Measurements from ENCODE around the gene NCBP3.
"Not testable (repeated sequence)": the region's sequence is repeated elsewhere in the genome, so short reads cannot be mapped to it uniquely, and the experiment has no call there.

Gene NCBP3

DNA sequence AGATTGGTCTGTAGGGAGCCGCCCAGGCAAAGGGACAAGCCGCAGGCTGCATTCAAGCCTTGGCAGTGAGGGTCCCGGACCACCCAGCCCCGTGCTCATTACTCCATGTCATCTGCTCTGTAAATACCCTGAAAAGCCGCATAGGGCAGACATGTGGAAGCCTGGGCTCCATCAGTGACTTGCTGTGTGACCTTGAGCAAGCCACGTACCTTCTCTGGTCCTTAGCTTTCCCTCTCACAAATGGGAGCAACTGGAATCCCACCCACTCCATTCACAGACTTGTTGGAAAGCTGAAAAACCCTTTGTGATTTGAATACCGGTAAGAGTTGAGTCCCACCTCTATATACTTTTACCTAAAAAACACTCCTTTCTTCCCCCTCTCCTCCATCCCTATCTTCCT is 34.9 kb upstream of the NCBP3 start:
- DNase-seq (ENCODE audit: low spot score): no peak

DNA sequence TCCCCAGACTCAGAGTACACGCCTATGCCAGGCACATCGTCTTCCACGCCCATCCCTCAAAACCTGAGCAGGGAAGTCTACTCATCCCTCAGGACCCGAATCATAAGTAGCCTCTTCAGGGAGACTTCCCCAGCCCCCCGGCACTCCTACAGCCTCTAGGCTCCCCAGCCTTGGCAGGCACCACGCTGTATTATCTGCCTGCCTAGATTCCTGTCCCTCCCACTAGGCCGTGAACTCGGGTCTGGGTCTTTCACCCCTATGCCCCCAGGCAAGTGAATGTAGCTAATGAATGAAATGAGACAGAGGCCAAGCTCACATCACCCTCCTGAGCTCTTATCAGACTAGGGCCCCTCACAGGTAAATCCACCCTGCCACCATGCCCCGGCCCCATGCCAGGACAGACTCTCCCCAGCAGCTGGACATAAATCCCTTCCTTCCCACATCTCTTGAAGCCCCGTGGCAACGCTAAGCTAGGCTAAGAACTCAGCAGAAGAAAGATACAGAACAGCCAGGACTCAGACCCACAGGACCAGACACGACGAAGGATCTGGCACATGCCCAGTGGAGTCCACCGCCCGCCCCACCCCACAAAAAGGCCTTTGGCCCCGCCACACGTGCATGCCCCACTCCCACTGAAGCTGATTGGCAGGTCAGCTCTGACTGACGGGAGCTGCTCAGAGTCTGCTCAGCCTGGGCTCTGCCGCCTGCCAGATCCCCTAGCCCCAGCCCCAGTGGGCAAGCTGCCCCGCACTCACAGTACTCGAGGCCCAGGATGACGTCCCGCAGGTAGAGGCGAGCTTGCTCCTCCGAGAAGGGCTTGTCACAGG is 33.8 kb upstream of the NCBP3 start:
- no peak for DNase-seq (ENCODE audit: low spot score)

DNA sequence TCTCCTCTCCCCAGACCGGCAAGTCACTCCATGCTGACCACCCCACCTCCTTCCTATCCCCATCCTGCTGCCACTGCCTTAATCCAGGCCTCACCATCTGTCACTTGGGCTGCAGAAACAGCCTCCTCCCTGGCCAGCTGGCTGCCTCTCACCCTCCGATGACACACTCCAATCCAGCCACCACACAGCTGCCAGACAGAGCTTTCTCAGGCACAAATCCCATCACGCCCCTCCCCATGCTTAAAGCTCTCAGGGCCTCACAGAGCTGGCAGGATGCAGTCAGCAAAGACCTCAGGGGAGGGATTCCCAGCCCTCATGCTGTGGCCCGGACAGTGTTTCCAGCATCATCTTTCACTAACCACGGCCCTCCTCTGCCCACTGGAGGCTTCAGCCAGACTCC is 33.1 kb upstream of the NCBP3 start:
- no peak for DNase-seq (ENCODE audit: low spot score)

DNA sequence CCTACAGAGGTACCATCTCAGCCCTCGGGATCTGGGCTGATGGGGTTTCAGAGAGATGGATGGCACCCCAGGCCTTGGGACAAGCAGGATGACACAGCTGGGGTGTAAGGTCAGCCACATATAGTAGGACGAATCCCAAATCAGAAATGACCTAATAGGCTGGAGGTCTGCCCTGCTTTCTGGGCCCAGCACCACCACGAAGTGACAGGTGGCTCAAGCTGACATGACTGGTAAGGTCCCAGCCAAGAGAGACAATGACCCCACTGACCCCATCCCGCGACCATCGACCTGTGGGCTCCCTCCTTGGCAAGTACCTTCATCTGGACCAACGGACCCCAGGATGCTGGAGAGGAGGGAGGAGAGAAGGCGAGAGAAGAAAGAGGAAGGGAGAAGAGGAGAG is 31.2 kb upstream of the NCBP3 start:
- DNase-seq (ENCODE audit: low spot score): no peak

DNA sequence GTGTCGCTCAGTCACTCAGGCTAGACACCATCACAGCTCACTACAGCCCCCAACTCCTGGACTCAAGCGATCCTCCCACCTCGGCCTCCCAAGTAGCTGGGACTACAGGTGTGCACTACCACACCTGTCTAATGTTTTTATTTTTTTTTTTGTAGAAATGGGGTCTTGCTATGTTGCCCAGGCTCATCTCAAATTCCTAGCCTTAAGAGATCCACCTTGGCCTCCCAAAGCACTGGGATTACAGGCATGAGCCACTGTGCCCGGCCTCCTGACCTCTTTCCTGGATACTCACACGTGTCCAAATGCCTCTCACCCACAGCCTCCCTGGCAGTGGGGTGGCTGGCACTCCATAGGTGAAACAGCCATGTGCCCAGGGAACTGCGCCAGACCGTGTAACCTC is 29.3 kb upstream of the NCBP3 start:
- no peak for DNase-seq (ENCODE audit: low spot score)

DNA sequence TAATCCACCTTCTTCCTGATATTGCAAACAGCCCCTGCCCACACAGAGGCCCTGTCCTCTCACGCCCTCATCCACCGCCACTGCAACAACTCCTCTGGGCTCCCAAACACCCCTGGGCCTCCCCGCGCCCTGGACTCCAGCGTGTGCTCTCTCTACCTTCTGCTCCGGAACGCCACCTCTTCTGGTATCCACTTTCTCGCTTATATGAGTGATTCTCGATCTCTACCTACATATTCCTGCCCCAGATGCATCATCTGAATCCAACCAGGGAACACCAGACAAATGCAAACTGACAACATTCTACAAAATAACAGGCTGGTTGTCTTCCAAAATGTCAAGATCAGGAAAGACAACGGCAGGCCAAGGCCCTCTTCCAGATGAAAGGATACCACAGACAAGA is 27.8 kb upstream of the NCBP3 start:
- no peak for DNase-seq (ENCODE audit: low spot score)

DNA sequence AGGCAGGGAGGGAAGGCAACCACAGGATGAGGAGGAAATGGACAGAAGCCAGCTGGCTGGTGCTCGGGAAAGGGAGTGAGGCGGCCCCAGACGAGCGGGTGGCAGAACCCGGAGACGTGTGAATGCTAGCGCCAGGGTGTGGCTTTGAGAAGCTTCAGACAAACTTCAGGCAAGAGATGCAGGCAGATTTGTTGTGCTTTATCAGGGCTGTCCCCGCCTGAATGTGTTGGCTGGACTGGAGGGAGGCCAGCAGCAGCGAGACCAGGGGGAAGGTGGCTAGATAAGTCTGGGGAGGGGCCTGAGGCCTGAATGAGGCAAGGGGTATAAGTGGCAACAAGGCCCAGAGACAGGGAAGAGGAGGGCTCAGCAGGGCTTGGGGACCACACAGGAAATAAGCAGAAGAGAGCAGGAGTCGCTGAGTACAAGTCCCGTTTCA is 24.8 kb upstream of the NCBP3 start:
- no peak for DNase-seq (ENCODE audit: low spot score)

DNA sequence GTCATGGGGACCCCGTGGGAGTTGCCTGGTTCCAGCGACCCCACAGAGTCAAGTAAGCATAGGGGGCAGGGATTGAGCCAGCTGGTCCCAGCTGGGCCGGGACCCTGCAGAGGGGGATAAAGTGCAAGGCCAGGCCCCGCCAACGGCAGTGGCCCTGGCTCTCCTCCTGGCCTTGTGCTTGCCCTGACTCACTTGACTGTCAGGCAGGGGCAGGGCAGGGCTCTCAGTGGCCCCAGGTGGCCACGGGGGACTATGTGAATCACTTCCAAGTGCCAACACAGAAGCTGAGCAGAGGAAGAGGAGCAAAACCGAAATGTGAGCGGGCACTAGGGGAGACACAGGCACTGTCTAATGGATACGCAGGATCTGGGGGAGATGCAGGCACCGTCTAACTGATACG is 21.6 kb upstream of the NCBP3 start:
- no peak for DNase-seq (ENCODE audit: low spot score)

DNA sequence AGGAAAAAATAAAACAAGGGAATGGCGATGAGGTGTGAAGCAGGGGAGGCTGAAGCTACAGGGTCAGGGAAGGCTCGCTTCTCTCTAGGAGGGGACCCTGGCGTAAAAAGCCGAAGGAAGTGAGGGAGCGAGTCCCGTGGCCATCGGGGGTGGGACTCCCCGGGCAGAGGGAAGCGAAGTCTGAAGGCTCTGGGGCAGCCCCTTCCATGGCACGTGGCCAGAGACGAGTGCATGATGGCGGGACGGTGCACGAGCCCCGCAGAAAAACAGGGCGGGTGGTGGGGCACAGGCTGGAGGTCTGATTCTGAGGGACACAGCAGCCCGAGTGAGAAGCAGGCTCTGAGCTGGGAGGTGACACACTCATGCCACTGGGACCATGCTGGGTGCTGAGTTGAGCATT is 21.1 kb upstream of the NCBP3 start:
- no peak for DNase-seq (ENCODE audit: low spot score)

DNA sequence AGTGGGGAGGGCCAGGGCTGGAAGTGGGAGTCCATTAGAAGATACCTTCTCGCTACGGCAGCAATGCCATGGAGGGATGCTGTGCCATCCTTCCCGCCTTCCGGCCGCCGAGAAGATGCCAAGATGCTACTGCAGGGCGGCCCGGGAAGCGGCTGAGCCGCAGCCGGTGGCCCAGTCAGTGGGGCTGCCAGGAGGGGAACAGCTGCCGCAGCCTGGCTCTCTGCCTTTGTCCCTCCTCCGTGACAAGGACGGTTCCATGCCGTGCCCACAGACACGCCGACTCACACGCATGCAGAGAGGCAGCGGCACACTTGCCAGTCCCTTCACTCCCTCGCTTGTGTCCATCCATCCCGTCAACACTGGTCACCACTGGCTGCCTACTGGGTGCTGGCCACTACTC is 20.2 kb upstream of the NCBP3 start:
- DNase-seq (ENCODE audit: low spot score): no peak

DNA sequence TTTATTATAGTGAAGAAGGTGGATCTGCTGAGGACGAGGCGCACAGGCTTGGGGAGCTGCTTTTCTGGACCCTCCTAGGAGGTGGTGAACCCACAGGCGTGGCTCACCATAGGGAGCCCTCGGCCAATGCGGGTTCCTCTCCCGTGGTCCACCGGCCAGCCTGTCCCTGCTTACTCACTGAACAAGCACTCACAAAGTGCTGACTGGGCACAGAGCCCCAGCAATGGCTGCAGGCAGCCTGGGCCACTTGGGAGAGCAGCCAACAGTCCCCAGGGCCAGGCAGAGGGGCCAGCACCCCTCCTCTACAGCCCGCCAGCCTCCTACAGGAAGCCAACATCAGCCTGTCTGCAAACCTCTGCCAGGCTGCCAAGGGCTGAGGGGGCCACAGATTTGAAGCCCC is 19.1 kb upstream of the NCBP3 start:
- no peak for DNase-seq (ENCODE audit: low spot score)

DNA sequence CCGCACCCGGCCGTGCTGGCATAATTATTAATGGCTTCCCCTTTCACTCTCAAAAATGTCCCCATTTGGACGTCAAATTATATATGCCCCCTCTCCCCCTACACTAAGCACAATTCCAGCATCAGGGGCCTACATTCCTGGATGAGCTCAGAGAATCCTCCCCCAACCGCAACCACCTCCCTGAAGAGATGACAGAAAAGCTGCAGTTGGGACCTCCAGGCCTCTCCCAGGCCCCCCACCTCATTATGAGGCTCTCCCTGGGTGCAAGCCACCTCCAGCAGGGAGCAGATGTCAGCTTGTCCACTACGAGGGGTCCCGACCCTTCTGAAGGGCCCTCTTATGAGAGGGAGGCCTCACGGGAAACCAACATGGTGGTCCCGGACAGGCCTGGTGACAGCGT is 18.5 kb upstream of the NCBP3 start:
- DNase-seq (ENCODE audit: low spot score): no peak

DNA sequence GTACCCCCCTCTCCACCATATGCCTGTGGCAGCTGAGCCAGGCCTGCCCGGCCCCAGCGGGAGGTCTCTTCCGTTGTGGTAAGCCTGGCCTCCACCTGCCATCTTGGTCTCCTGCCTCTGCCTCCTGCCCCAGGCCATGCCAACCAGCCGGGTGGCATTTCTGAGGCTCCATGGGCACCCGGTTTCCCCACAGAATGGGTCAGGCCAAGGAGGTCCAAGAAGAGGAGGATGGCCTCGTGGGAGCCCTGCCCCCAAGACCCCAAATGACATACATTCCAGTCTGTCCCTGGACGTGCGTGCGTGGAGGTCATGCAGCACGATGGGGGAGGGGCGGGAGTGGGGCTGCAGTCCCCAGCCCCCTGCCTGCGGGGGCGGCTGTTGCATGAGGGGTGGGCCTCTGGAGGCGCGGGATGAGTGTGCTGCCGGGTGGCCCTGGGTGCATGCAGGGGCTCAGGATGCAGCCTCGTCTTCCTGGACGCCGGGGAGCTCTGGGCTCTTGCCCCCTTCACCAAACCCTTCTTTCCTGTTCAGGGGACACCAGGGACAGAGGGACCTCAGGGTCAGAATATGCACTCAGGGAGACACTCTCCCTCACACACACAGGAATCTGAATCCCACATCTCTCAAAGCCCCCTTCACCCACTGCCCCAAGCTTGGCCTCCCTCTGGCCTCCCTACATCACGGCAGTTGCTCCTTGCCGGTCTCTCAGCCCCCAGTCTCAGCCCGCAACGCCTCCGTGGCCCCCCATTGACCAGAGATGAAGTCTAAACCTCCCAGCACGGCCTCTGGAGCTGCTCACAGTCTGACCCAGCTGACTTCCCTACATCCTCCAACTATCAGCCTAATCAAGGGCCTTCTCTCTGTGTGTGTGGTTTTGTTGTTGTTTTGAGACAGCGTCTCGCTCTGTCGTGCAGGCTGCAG is 16.0 kb upstream of the NCBP3 start:
- DNase-seq (ENCODE audit: low spot score): no peak

DNA sequence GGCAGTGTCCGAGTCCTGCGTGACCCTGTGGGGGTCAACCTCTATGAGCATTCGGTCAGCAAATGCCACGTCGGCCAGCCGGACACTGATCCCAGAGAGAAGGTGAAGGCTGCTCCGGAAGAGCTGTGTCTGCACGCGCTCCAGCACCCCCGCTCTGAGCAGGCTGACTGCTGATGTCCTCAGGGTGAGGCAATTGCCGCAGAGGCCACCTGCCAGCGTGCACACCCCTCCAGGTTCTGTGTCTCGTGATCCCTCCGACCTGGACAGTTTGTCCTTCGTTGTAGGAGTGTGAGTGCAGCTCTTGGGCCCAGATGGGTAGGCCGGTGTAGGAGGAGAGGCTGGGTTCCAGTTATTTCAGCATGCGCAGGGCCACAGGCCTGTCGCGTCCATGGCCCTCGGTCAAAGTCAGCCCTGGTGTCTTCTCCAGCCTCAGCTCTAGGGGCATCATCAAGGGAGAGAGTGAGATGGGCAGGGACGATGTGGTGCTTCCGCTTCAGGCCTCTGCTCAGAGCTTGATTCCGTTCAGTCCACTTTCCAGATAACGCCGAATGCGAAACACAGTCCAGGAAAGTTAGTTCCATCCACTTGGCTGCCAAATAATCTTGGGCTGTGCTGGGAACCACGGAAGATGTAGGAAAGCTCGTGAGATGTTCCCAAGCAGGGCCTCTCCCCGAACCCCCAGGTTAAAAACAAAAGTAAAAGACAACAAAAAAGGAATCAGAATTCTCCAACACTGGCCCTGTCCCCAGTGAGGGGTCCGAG is 15.1 kb upstream of the NCBP3 start:
- no peak for DNase-seq (ENCODE audit: low spot score)

DNA sequence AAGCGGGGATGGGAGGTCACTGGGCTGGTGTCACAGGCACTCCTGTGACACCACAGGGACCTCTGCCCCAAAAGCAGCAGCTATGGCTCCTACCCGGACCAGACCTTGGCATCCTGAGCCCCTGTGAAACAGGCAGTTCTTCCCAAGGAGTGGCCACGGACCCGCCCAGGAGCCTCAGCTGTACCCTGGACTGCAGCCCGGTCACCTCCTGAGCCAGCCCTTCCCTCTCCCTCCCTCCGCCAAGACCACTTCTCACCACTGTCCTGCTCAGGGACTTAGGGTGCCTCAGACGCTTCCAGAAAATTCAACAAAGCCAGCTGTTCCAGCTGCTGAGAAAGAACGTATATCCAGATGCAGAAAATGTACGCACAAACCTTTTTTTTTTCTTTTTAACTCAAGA is 13.9 kb upstream of the NCBP3 start:
- peak; percentile 86 for DNase-seq (ENCODE audit: low spot score)

DNA sequence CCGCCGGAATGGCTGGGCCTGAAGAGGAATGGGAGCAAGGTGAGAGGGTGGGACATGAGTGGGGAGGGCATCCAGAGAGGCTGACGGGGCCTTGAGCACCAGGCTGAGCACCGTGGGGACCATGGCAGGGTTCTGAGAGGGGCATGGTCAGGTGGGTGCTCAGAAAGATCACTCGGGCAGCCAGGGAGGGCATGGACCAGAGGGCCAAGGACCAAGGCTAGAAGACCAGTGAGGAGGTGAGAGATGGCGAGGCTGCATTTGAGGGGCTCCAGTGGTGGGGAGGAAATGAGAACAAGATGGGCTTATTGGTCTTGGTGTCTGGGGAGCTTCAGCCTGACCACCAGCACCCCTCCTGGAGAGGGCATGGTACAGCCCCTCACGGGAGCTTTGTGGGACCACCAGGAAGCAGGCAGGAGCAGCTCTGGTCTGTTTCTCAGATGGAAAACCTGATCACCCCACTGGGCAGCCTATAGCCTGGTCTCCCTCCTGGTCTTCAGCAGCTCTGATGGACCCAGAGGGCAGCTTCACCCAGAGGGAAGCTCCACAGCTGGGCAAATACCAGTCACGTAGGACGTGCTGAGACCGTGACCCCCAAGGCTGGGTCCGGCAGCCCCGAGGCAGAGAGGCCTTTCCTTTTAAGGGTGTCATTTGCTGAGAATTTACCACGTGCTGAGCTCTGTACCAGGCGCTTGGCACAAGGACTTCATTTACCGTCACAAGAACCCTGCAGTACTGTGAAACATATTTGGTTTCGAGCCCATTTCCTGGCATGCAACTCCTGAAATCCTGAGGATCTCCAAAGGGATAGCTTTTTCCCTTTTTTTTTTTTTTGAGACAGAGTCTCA is 11.4 kb upstream of the NCBP3 start:
- no peak for DNase-seq (ENCODE audit: low spot score)

DNA sequence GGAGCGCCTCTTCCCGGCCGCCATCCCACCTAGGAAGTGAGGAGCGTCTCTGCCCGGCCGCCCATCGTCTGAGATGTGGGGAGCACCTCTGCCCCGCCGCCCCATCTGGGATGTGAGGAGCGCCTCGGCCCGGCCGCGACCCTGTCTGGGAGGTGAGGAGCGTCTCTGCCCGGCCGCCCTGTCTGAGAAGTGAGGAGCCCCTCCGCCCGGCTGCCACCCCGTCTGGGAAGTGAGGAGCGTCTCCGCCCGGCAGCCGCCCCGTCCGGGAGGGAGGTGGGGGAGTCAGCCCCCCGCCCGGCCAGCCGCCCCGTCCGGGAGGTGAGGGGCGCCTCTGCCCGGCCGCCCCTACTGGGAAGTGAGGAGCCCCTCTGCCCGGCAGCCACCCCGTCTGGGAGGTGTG is 8.2 kb upstream of the NCBP3 start:
- not testable (repeated sequence) for DNase-seq (ENCODE audit: low spot score)

DNA sequence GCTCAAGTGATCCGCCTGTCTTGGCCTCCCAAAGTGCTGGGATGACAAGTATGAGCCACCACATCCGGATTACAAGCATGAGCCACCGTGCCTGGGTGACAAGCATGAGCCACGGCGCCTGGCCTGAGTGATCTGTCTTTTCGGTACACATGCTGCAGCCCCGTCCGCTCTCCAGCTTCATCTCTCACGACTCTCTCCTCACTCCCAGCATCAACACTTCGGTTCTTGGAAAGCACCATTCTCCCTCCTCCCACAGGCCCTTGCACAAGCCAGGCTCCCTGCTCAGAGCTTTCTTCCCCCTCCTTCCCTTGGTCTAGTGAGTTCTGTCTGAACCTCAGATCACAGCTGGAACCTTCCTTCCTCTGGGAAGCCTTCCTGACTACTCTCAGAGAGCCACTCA is 6.5 kb upstream of the NCBP3 start:
- no peak for DNase-seq (ENCODE audit: low spot score)

DNA sequence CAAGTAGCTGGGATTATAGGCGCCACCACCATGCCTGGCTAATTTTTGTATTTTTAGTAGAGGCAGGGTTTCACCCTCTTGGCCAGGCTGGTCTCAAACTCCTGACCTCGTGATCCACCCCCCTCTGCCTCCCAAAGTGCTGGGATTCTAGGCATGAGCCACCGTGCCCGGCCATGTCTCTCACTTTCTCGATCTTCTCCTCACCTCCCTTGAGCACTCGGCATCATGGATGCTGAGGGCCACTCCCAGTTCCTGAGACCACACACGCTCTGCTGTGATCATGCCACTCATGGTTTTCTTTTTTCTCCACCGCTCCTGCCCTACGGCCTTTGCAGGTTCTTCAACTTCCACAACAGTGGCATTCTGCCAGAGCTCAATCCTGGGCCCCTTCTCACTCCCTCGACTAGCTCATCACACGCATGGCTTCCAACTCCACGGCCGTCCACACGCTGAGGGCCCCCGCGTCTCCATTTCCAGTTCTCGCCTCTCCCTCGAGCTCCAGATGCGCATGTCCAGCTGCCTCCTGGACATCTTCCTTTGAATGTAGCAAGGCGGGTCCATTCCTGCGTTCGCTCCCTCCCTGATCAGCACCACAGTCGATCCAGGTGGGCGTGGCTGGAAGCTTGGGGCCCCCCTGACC is 5.5 kb upstream of the NCBP3 start:
- no peak for DNase-seq (ENCODE audit: low spot score)

DNA sequence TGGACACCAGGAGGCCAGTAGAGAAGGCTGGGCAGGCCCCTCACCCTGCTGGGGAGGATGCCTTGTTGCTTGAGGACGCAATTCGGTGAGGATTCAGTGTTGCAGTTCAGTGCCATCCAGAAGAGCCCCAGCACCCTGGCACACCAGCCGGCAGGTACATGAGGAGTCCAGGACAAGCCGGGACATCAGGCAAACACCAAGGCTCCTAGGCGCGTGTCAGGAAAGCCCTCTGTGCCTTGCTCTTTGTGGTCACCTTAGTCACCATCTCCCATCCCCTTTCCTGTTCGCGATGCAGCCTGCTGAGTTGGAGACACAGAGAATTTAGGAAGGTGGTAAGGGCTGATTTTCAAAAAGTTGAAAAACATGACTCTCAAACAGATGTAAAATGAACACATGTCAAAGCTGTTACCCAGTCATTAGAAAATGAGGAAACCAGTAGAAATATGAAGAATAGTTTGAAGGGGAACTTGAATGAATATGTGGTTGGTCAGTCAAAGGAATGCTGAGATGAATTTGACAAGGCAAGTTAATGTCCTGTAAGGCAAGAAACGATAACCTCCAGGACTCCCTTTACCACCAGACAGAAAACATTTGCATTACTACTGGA is 2.3 kb upstream of the NCBP3 start:
- DNase-seq (ENCODE audit: low spot score): no peak
